HUDEP-2 (cell line): ENCODE data around the gene ATP11A.

Experiments used
- DNase-seq, 76 experiments: peaks; one replicate each; lab custom pipeline; 2025; ENCODE audit not compliant: unreplicated experiment in 76 of 76; lab: John Stamatoyannopoulos, UW

Gene ATP11A

GRCh38 chr13:112689303-112690245, at the start of gene ATP11A:
Gene ATP11A (plus strand): TSS chr13:112690038. CDS start chr13:112690417, 379 bp downstream.
- peak in 73 of 76 experiments; percentile 32 to 99 (median 79) for DNase-seq

- DNase-seq: no peak
These were observed 48.3 kb upstream of the ATP11A start for GRCh38 chr13:112641456-112642089.

- DNase-seq: no peak
These were observed 47.8 kb upstream of the ATP11A start for GRCh38 chr13:112642090-112642460.

GRCh38 chr13:112643759-112644459, 45.9 kb upstream of the ATP11A start:
- DNase-seq: no peak

- no peak for DNase-seq
These were observed 44.4 kb upstream of the ATP11A start for GRCh38 chr13:112645327-112645914.

GRCh38 chr13:112647256-112647655, 42.6 kb upstream of the ATP11A start:
- DNase-seq: no peak

GRCh38 chr13:112648101-112648500, 41.7 kb upstream of the ATP11A start:
- no peak for DNase-seq

- DNase-seq: no peak
These were observed 40.7 kb upstream of the ATP11A start for GRCh38 chr13:112648966-112649690.

- DNase-seq: peak in 33 of 76 experiments; percentile 6 to 69 (median 34)
These were observed 38.5 kb upstream of the ATP11A start for GRCh38 chr13:112651311-112651710.

- peak in 2 of 76 experiments; percentile 5 to 8 for DNase-seq
These were observed 37.9 kb upstream of the ATP11A start for GRCh38 chr13:112651750-112652511.

- DNase-seq: no peak
These were observed 37.2 kb upstream of the ATP11A start for GRCh38 chr13:112652512-112653070.

GRCh38 chr13:112653071-112653470, 36.8 kb upstream of the ATP11A start:
- no peak for DNase-seq

GRCh38 chr13:112655913-112656312, 33.9 kb upstream of the ATP11A start:
- peak in 56 of 76 experiments; percentile 2 to 64 (median 33) for DNase-seq

- DNase-seq: no peak
These were observed 31.9 kb upstream of the ATP11A start for GRCh38 chr13:112657850-112658445.

GRCh38 chr13:112658808-112659207, 31.0 kb upstream of the ATP11A start:
- DNase-seq: no peak

GRCh38 chr13:112661291-112661690, 28.5 kb upstream of the ATP11A start:
- DNase-seq: no peak

- no peak for DNase-seq
These were observed 25.2 kb upstream of the ATP11A start for GRCh38 chr13:112664501-112665203.

- no peak for DNase-seq
These were observed 20.9 kb upstream of the ATP11A start for GRCh38 chr13:112668924-112669323.
